ENCODE measurements around the gene RANBP9.

Gene RANBP9

GRCh38 chr6:13575377-13575775 is 136.3 kb downstream of the RANBP9 start:
- peak overlapping the region; percentile 92 for H3K4me3 ChIP-seq (ENCODE audit: low read depth, low read length)
- peaks cover 7% of the 10 kb centered on the region for H3K36me3 ChIP-seq (ENCODE audit: control insufficient read depth, insufficient read depth, low read length)
- no peak overlapping the region for H3K27ac ChIP-seq (ENCODE audit: low read depth, low read length)
- no peaks in the 10 kb centered on the region for H3K27me3 ChIP-seq (ENCODE audit: control insufficient read depth, insufficient read depth, low read length)
- H3K4me1 ChIP-seq (ENCODE audit: control insufficient read depth, insufficient read depth, low read length), result peaks cover 6% of the 10 kb centered on the region
- H3K9me3 ChIP-seq (ENCODE audit: control insufficient read depth, insufficient read depth, low read depth, low read length), result no peaks in the 10 kb centered on the region
- H3K9ac ChIP-seq (ENCODE audit: low read length), result no peak overlapping the region

DNA sequence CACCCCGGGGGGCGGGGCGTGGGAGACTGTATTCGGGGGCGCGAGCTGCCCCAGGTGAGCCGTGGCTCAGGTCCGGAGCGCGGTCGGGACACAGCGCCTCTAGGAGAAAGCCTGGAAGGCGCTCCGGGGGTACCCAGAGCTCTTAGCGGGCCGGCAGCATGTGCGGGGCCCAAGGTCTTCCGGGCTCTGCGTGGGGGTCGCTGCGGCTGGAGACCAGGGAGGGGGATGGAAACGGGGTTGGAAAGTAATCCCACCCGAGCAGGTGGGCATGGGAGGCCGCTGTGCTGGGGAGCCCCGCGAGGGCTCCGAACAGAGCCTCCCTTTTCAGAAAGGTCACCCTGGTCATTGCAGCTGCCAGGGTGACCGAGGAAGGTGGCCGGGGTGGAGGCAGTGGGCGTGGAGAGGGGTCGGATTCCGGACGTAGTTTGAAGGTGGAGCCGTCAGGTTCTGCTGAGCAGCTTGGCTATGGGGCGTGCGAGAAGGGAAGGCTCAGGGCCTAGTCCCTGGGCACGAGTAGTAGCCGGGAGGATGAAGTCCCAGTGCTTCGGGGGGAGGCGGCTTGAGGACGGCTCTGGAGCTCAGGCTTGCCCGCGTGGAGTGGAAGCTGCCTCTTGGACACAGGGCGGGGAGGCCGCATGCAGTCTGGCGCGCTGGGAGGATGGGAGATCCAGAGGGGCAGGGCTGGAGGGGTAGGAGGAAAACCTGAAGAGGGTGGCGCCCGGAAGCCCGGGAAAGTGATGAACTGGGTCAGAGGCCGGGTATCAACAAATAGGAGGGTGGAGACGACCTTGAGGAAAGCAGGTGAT is 136.9 kb downstream of the RANBP9 start, which contains the start of gene SIRT5:
TSS of gene SIRT5 (plus strand) at position 31 of the 806 bp plus-strand sequence. CDS start 9,510 bp downstream, outside the sequence.
- H3K27me3 ChIP-seq (ENCODE audit: control insufficient read depth, insufficient read depth, low read length), result no peaks in the 10 kb centered on the region
- no peaks in the 10 kb centered on the region for H3K9me3 ChIP-seq (ENCODE audit: control insufficient read depth, insufficient read depth, low read depth, low read length)
- peak within 1 kb of the TSS; percentile 92 for H3K4me3 ChIP-seq (ENCODE audit: low read depth, low read length)
- peaks cover 6% of the 10 kb centered on the region for H3K4me1 ChIP-seq (ENCODE audit: control insufficient read depth, insufficient read depth, low read length)
- H3K27ac ChIP-seq (ENCODE audit: low read depth, low read length), result peak within 1 kb of the TSS; percentile 78
- peaks cover under 1% of the 10 kb centered on the region; the same call in 1 of the 2 replicates for H3K36me3 ChIP-seq (ENCODE audit: control insufficient read depth, insufficient read depth, low read length)
- H3K9ac ChIP-seq (ENCODE audit: low read length), result peak within 1 kb of the TSS; percentile 91

DNA sequence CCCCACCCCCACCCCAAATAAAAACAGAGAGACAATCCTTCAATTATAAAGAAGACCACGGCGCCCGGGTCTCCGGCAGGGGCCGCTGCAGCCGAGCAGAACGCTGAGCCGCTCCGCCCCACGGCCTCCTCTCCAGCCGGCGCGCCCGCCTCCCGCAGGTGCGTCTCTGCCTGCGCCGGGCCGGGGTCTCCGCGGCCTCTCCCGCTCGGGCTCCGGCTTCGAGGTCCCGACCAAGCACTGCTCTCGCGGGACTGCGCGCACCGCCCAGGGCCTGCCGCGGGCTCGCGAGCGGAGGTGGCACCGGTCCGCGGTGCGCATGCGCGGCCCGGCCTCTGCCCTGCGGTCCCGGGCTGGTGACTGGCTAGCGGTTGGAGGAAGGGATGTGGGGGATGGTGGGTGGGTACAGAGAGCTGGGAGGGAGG is 137.5 kb downstream of the RANBP9 start:
- Histone ChIP-seq H3K9ac (ENCODE audit: low read length) (peak overlapping the region; percentile 91), H3K9me3 (ENCODE audit: control insufficient read depth, insufficient read depth, low read depth, low read length) (no peaks in the 10 kb centered on the region), H3K27me3 (ENCODE audit: control insufficient read depth, insufficient read depth, low read length) (no peaks in the 10 kb centered on the region), H3K4me3 (ENCODE audit: low read depth, low read length) (peak overlapping the region; percentile 92), H3K36me3 (ENCODE audit: control insufficient read depth, insufficient read depth, low read length) (no peaks in the 10 kb centered on the region), H3K4me1 (ENCODE audit: control insufficient read depth, insufficient read depth, low read length) (peaks cover 6% of the 10 kb centered on the region), H3K27ac (ENCODE audit: low read depth, low read length) (peak overlapping the region; percentile 78)

- Histone ChIP-seq H3K9ac (ENCODE audit: low read length) (peak overlapping the region; percentile 74), H3K4me1 (ENCODE audit: control insufficient read depth, insufficient read depth, low read length) (peaks cover 6% of the 10 kb centered on the region), H3K27me3 (ENCODE audit: control insufficient read depth, insufficient read depth, low read length) (no peaks in the 10 kb centered on the region), H3K9me3 (ENCODE audit: control insufficient read depth, insufficient read depth, low read depth, low read length) (no peaks in the 10 kb centered on the region), H3K27ac (ENCODE audit: low read depth, low read length) (peak overlapping the region; percentile 43; the same call in 1 of the 2 replicates), H3K36me3 (ENCODE audit: control insufficient read depth, insufficient read depth, low read length) (no peaks in the 10 kb centered on the region), H3K4me3 (ENCODE audit: low read depth, low read length) (peak overlapping the region; percentile 92)
These were observed 137.9 kb downstream of the RANBP9 start for GRCh38 chr6:13573669-13574110.

- H3K9ac ChIP-seq (ENCODE audit: low read length), result peak overlapping the region; percentile 74
- peak overlapping the region; percentile 43; the same call in 1 of the 2 replicates for H3K27ac ChIP-seq (ENCODE audit: low read depth, low read length)
- H3K4me3 ChIP-seq (ENCODE audit: low read depth, low read length), result peak overlapping the region; percentile 92
- peaks cover 9% of the 10 kb centered on the region for H3K4me1 ChIP-seq (ENCODE audit: control insufficient read depth, insufficient read depth, low read length)
- H3K36me3 ChIP-seq (ENCODE audit: control insufficient read depth, insufficient read depth, low read length), result no peaks in the 10 kb centered on the region
- H3K9me3 ChIP-seq (ENCODE audit: control insufficient read depth, insufficient read depth, low read depth, low read length), result no peaks in the 10 kb centered on the region
- no peaks in the 10 kb centered on the region for H3K27me3 ChIP-seq (ENCODE audit: control insufficient read depth, insufficient read depth, low read length)
These were observed 138.5 kb downstream of the RANBP9 start for GRCh38 chr6:13572951-13573654.

DNA sequence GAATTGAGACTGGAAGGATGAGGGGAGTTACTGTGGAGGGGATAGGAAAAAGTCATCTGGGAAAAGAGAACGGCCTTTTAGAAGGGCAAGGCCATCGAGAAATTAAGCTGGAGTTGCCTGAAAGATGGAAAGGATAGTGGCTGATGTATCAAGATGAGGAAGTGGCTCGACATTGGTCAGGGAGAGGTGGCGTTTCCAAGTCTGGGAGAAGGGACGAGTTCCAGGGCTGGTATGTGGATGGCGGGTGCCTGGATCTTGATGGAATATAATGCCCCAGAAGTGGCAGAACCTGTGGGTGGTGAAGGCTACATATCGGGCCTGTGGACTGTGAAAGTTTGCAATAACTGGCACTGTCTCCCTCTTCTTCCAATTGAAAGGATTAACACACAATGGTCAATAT is 139.4 kb downstream of the RANBP9 start:
- Histone ChIP-seq H3K9me3 (ENCODE audit: control insufficient read depth, insufficient read depth, low read depth, low read length) (no peaks in the 10 kb centered on the region), H3K27ac (ENCODE audit: low read depth, low read length) (no peak overlapping the region), H3K36me3 (ENCODE audit: control insufficient read depth, insufficient read depth, low read length) (no peaks in the 10 kb centered on the region), H3K27me3 (ENCODE audit: control insufficient read depth, insufficient read depth, low read length) (no peaks in the 10 kb centered on the region), H3K4me1 (ENCODE audit: control insufficient read depth, insufficient read depth, low read length) (peaks cover 9% of the 10 kb centered on the region), H3K9ac (ENCODE audit: low read length) (no peak overlapping the region), H3K4me3 (ENCODE audit: low read depth, low read length) (no peak overlapping the region)
